Fibroblast of the aortic adventitia (primary cell): ENCODE results near the gene TOLLIP. TPM values are rescaled to one million over a fixed set of nuclear protein-coding genes. Genes with fewer than 3 reads are reported as not detected.

ENCODE experiments used
- DNase-seq: peaks from one replicate; pipeline ENCODE4 v3.0.0-alpha.2; 2010; ENCODE audit warnings: low read depth
- H3K4me3 ChIP-seq: 2 replicates; pipeline ENCODE4 v1.5.1; 2011; ENCODE audit warnings: low read depth, mild to moderate bottlenecking, control low read depth, low read length, moderate library complexity
- total RNA-seq: library from RNA; depleted of rRNA; stranded (reverse); fragments of >200 nt; gene quantifications from 2 replicates; pipeline ENCODE4 v1.2.3, GENCODE V29; 2012; ENCODE audit warnings: low replicate concordance
- TF ChIP-seq, protein P1 (sequence below): IDR thresholded peaks from 2 replicates; pipeline ENCODE4 v1.5.1; 2011; ENCODE audit warnings: mild to moderate bottlenecking, low read length, control low read depth, inconsistent platforms; ENCODE audit not compliant: insufficient read depth

Gene TOLLIP
- total RNA-seq, 1 donor, result 25.4 TPM

DNA sequence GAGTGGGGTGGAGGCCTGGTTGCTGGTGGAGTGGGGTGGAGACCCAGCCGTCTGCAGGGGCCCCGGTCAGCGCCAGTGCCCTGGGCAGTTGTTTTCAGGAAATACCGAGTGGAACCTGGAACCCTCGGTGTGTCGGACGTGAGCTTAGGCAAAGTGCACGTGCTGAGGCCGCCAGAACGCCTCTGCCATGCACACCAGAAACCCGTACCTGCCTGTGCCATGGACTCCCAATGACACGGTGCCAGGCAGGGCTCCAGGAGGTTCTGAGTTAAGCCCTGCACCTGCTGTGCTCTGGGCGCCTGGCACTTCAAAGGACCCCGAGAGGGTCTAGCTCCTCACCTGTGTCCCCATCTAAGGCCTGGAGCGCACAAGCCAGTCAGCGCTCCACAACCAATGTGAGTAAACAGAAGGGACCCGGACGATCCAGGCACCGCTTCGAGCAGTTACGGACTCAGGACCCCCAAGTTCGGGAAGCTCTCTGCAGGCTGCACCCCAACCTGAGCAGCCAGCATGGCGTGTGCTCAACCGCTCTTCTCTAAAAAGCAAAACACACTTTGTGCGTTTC is 12.3 kb downstream of the TOLLIP start:
- TF ChIP-seq, protein P1, sequence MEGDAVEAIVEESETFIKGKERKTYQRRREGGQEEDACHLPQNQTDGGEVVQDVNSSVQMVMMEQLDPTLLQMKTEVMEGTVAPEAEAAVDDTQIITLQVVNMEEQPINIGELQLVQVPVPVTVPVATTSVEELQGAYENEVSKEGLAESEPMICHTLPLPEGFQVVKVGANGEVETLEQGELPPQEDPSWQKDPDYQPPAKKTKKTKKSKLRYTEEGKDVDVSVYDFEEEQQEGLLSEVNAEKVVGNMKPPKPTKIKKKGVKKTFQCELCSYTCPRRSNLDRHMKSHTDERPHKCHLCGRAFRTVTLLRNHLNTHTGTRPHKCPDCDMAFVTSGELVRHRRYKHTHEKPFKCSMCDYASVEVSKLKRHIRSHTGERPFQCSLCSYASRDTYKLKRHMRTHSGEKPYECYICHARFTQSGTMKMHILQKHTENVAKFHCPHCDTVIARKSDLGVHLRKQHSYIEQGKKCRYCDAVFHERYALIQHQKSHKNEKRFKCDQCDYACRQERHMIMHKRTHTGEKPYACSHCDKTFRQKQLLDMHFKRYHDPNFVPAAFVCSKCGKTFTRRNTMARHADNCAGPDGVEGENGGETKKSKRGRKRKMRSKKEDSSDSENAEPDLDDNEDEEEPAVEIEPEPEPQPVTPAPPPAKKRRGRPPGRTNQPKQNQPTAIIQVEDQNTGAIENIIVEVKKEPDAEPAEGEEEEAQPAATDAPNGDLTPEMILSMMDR, result no peak
- H3K4me3 ChIP-seq, result no peak overlapping the region
- no peak for DNase-seq

DNA sequence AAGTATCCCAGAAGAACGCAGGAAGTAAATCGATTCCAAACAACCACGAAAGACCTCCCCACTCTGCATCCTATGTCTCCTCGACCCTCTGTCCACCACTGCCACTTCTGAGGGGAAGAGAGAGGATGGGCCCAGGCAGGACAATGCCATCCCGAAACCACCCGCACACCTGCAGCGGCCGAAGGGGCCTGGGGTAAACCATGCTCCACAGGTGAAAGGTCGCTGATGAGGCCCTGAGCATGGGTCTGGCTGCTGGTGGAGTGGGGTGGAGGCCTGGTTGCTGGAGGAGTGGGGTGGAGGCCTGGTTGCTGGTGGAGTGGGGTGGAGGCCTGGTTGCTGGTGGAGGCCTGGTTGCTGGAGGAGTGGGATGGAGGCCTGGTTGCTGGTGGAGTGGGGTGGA is 13.1 kb downstream of the TOLLIP start:
- no peak overlapping the region for H3K4me3 ChIP-seq
- no peak for DNase-seq
- TF ChIP-seq, protein P1, result no peak

DNA sequence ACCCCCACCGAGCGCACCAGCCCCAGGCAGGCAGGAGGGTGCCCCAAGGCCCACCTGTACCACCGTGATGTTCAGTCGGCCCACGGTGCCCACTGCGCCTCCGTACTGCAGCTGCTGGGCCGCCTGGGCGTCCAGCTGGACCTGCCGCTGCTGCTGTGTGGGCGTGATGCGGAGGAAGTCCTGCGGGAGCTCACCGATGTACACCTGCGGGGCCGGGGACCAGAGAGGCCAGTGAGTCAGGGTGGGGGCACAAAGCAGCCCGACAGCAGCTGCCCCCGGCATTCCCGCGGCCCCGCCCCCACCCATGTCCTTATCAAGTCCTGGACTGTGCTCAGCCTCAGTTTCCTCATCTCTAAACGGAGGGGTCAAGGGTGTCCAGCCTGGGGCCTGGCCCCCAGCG is 13.8 kb downstream of the TOLLIP start:
- DNase-seq, result no peak
- H3K4me3 ChIP-seq, result no peak overlapping the region
- TF ChIP-seq, protein P1, result no peak

DNA sequence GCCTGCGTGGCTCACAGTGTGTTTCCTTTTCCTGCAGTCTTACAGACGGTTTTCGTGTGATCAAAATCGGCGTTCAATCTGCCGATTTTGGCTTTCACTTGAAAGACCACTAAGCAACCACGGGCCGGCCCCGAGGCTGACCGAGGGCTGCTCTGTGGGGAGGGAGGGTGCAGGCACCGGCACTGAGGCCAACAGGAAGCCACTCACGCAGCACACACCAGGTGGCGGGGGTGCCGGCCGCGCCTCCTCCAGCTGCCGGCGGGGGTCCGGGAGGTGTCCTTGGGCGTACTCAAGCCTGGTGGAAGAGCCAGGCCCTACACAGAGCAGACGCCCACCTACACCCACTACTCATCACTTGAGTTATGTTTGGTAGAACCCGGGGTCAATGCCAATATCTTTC is 14.3 kb downstream of the TOLLIP start:
- DNase-seq, result no peak
- TF ChIP-seq, protein P1, result no peak
- H3K4me3 ChIP-seq, result no peak overlapping the region

DNA sequence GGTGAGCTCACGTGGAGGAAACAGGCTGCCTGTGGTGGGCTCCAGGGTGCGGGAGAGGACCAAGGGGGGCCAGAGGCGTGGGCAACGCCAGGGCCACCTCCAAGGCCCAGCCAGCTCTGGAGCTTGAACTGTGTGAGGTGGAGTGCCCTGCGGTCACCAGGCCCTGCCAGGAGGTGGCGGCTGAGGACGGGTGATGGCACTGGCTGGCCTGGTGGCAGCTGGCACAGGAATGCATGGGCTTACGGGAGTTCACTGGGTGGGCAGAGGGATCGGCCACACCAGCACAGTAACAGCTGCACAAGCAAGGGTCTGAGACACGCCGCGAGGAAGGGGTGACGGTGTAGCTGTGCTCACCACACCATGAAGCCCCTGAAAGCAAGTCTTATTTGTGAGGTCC is 15.8 kb downstream of the TOLLIP start:
- no peak overlapping the region for H3K4me3 ChIP-seq
- TF ChIP-seq, protein P1, result no peak
- DNase-seq, result no peak

DNA sequence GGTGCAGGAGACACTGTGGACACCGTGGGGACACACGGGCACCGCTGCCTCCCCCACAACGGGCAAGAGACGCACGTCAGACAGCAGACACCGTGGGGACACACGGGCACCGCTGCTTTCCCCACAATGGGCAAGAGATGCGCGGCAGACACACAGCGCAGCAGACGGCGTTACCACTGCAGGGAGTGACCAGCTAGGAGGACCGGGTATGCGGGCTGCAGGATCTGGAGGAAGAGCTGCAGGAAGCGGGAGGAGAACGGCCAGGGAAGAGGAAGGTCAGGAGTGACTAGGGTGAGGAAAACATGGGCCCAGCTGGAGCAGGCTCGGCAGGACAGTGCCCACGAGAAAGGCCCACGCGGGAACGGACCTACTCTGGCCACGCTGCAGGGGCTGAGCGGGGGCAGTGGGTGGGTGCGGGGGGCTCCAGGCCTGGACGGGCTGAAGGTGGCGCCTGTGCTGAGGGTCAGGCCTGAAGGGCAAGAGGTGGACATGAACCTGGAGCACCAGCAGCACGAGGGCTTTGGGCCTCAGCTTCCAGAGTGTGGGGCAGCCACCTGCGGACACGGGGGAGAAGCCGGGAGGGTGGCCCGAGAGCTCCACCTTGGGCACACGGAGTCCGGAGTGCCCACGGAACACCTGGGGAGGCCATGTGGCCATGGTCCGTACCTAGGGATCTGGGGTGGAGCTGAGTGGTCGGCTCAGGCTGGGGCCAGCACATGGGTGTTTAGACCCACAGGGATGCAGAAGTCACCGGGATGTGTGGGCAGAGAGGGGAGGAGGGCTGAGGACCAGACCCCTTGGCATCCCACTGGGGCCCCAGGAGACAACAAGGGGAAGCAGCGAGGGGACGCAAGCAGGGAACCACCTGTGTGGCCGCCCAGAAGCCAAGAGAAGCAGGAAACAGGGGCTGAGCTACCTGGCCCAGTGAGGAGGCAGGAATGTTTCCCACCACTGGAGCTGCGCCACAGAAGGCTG is 16.5 kb downstream of the TOLLIP start:
- TF ChIP-seq, protein P1, result no peak
- no peak for DNase-seq
- H3K4me3 ChIP-seq, result no peak overlapping the region
